H1 (cell line): ENCODE results near the gene CELSR3. TPM values are rescaled to one million over a fixed set of nuclear protein-coding genes. Genes with fewer than 3 reads are reported as not detected.

Experiments used
- CTCF ChIA-PET: fragments of 300-600 bp; sonication (Branson Sonifier 250); formaldehyde crosslinking; loops from one replicate; lab custom pipeline; 2021; ENCODE audit not compliant: partially characterized antibody; lab: Charles Lee
- POLR2A ChIA-PET: fragments of 300-600 bp; sonication (Branson Sonifier 250); formaldehyde crosslinking; loops from one replicate; lab custom pipeline; 2021; ENCODE audit warnings: inconsistent platforms; ENCODE audit not compliant: partially characterized antibody; lab: Charles Lee
- DNase-seq, 2 experiments: peaks; one replicate each; pipeline versions ENCODE4 v3.0.0 to v3.0.0-alpha.2; 2010 to 2022; ENCODE audit warnings: low spot score in 2 of 2, low read depth in 1 of 2, mixed read lengths in 1 of 2
- FAIRE-seq: peaks from 2 replicates; lab custom pipeline; 2011; peaks lifted over from hg19 to GRCh38; lab: Jason Lieb, UNC
- H2AFZ ChIP-seq: 2 replicates; pipeline ENCODE4 v1.8.1; 2012; ENCODE audit warnings: low read length, inconsistent platforms
- H2AK5ac ChIP-seq: 2 replicates; pipeline ENCODE4 v1.6.1; 2013; ENCODE audit warnings: low read depth, low read length
- H2BK120ac ChIP-seq: replicated peaks from 2 replicates; pipeline ENCODE3; 2013; ENCODE audit warnings: low read depth, low read length, inconsistent platforms
- H2BK12ac ChIP-seq: 2 replicates; pipeline ENCODE4 v1.6.1; 2013; ENCODE audit warnings: low read depth, low read length
- H2BK15ac ChIP-seq: 2 replicates; pipeline ENCODE4 v1.6.1; 2013; ENCODE audit warnings: low read length
- H2BK20ac ChIP-seq: 2 replicates; pipeline ENCODE4 v1.6.1; 2013; ENCODE audit warnings: low read length
- H2BK5ac ChIP-seq: 2 replicates; pipeline ENCODE4 v1.6.1; 2013; ENCODE audit warnings: low read depth, low read length
- H3K14ac ChIP-seq: 2 replicates; pipeline ENCODE4 v1.6.1; 2013; ENCODE audit warnings: inconsistent platforms; ENCODE audit not compliant: insufficient read length
- H3K18ac ChIP-seq: 2 replicates; pipeline ENCODE4 v1.6.1; 2013; ENCODE audit warnings: low read length; ENCODE audit errors: extremely low read depth
- H3K23ac ChIP-seq: 2 replicates; pipeline ENCODE4 v1.6.1; 2013; ENCODE audit warnings: inconsistent platforms; ENCODE audit not compliant: insufficient read length
- H3K23me2 ChIP-seq: 2 replicates; pipeline ENCODE4 v1.6.1; 2013; ENCODE audit warnings: low read depth, low read length
- H3K27ac ChIP-seq: 2 replicates; pipeline ENCODE4 v1.6.1; 2011; ENCODE audit warnings: low read depth, low read length, inconsistent platforms
- H3K27me3 ChIP-seq, 4 experiments: replicated peaks in 1 of 4; 1 replicate in 1 of 4; 2 replicates in 3 of 4; pipeline versions ENCODE4 v1.6.1 to v1.8.1; 2011 to 2013; ENCODE audit warnings: low read length in 3 of 4, mild to moderate bottlenecking in 3 of 4, inconsistent platforms in 2 of 4, mixed read lengths in 2 of 4, moderate library complexity in 1 of 4; ENCODE audit not compliant: control insufficient read depth in 3 of 4, insufficient read depth in 3 of 4; ENCODE audit errors: extremely low read depth in 1 of 4
- H3K36me3 ChIP-seq, 4 experiments: 2 replicates each; pipeline versions ENCODE4 v1.6.1 to v1.8.1; 2011 to 2013; ENCODE audit warnings: mild to moderate bottlenecking in 4 of 4, low read length in 3 of 4, moderate library complexity in 2 of 4, control low read depth in 1 of 4, inconsistent platforms in 1 of 4; ENCODE audit not compliant: insufficient read depth in 4 of 4, control insufficient read depth in 2 of 4
- H3K4ac ChIP-seq: replicated peaks from 2 replicates; pipeline ENCODE3; 2013; ENCODE audit warnings: low read length, low read depth, mixed read lengths, inconsistent platforms; ENCODE audit not compliant: insufficient read length
- H3K4me1 ChIP-seq, 4 experiments: replicated peaks in 1 of 4; 1 replicate in 1 of 4; 2 replicates in 3 of 4; pipeline versions ENCODE4 v1.6.1 to v1.8.1; 2011 to 2013; ENCODE audit warnings: low read length in 3 of 4, inconsistent platforms in 2 of 4, mixed read lengths in 1 of 4; ENCODE audit not compliant: insufficient read depth in 4 of 4, control insufficient read depth in 3 of 4
- H3K4me2 ChIP-seq, 2 experiments: 2 replicates each; pipeline versions ENCODE4 v1.6.1 to v1.8.1; 2011 to 2013; ENCODE audit warnings: low read depth in 2 of 2, low read length in 2 of 2, control low read depth in 1 of 2, inconsistent platforms in 1 of 2, mild to moderate bottlenecking in 1 of 2; ENCODE audit not compliant: insufficient read depth in 1 of 2
- H3K4me3 ChIP-seq, 4 experiments: fragments of 200-600, 300-600 bp in 1 of 4; sonication (generic), shearing (Covaris generic), sonication (Bioruptor Twin) in 1 of 4; 2 replicates each; pipeline versions ENCODE4 v1.5.1 to v1.8.1; 2011 to 2016; ENCODE audit warnings: low read length in 4 of 4, low read depth in 3 of 4, control low read depth in 2 of 4, inconsistent platforms in 2 of 4, mild to moderate bottlenecking in 2 of 4, mixed read lengths in 1 of 4, moderate library complexity in 1 of 4; ENCODE audit not compliant: insufficient read depth in 2 of 4; ENCODE audit errors: extremely low read depth in 1 of 4
- H3K56ac ChIP-seq: replicated peaks from 2 replicates; pipeline ENCODE3; 2013; ENCODE audit warnings: low read depth, mild to moderate bottlenecking, mixed read lengths, low read length, inconsistent platforms; ENCODE audit not compliant: insufficient read length
- H3K79me1 ChIP-seq: 2 replicates; pipeline ENCODE4 v1.6.1; 2013; ENCODE audit warnings: low read depth, low read length, control low read depth
- H3K79me2 ChIP-seq, 2 experiments: 2 replicates each; pipeline versions ENCODE4 v1.6.1 to v1.8.1; 2012 to 2013; ENCODE audit warnings: low read length in 2 of 2, mild to moderate bottlenecking in 2 of 2, inconsistent platforms in 1 of 2; ENCODE audit not compliant: insufficient read depth in 2 of 2, control insufficient read depth in 1 of 2
- H3K9ac ChIP-seq, 4 experiments: replicated peaks in 1 of 4; 1 replicate in 1 of 4; 2 replicates in 3 of 4; pipeline versions ENCODE4 v1.6.1 to v1.8.1; 2011 to 2013; ENCODE audit warnings: low read depth in 3 of 4, low read length in 3 of 4, control low read depth in 2 of 4, mild to moderate bottlenecking in 2 of 4, moderate library complexity in 2 of 4, inconsistent platforms in 1 of 4; ENCODE audit errors: extremely low read depth in 1 of 4
- H3K9me3 ChIP-seq, 2 experiments: 2 replicates each; pipeline versions ENCODE4 v1.6.1 to v1.8.1; 2012 to 2013; ENCODE audit warnings: mild to moderate bottlenecking in 2 of 2, moderate library complexity in 2 of 2, control low read depth in 1 of 2, inconsistent platforms in 1 of 2, low read depth in 1 of 2, low read length in 1 of 2, mixed read lengths in 1 of 2; ENCODE audit not compliant: insufficient read depth in 2 of 2
- H4K20me1 ChIP-seq, 2 experiments: replicated peaks in 1 of 2; 2 replicates each; pipeline versions ENCODE3 to v1.8.1; 2011 to 2013; ENCODE audit warnings: inconsistent platforms in 2 of 2, low read length in 2 of 2, mild to moderate bottlenecking in 1 of 2; ENCODE audit not compliant: insufficient read depth in 2 of 2, control insufficient read depth in 1 of 2
- H4K5ac ChIP-seq: 2 replicates; pipeline ENCODE4 v1.6.1; 2013; ENCODE audit warnings: low read length, low read depth, mixed read lengths, inconsistent platforms; ENCODE audit not compliant: insufficient read length
- H4K8ac ChIP-seq: 2 replicates; pipeline ENCODE4 v1.8.0; 2013; ENCODE audit warnings: mild to moderate bottlenecking, moderate library complexity, low read length, inconsistent platforms; ENCODE audit not compliant: insufficient read depth; ENCODE audit errors: extremely low read depth
- H4K91ac ChIP-seq: replicated peaks from 2 replicates; pipeline ENCODE3; 2013; ENCODE audit warnings: low read length, mixed read lengths, inconsistent platforms; ENCODE audit not compliant: insufficient read length
- CEBPB ChIP-seq: IDR thresholded peaks from 2 replicates; pipeline ENCODE4 v1.6.1; 2012; ENCODE audit warnings: low read depth, low read length
- NANOG ChIP-seq: IDR thresholded peaks from 2 replicates; pipeline ENCODE4 v1.6.1; 2011; ENCODE audit warnings: low read length, low read depth, mild to moderate bottlenecking, inconsistent platforms; ENCODE audit not compliant: insufficient read depth, poor library complexity, severe bottlenecking
- RNF2 ChIP-seq: fragments of 200-900, 300-1000 bp; sonication (generic); IDR thresholded peaks from 2 replicates; pipeline ENCODE4 v1.7.1; 2016; ENCODE audit warnings: borderline replicate concordance, low read depth, mild to moderate bottlenecking, antibody characterized with exemption, low read length; ENCODE audit not compliant: poor library complexity, severe bottlenecking; ENCODE audit errors: missing control alignments
- YY1 ChIP-seq: IDR thresholded peaks from 2 replicates; pipeline ENCODE4 v1.6.1; 2011; ENCODE audit warnings: low read depth, mild to moderate bottlenecking, low read length
- WGBS, 2 experiments: shearing (Covaris generic) in 1 of 2; methylation state at CpG; one replicate each; pipeline versions ENCODE4 v1.1.6 to v1.1.7; 2013 to 2015; ENCODE audit warnings: low lambda C conversion rate in 2 of 2, mixed read lengths in 2 of 2, inconsistent platforms in 1 of 2, low coverage in 1 of 2, missing lambda C conversion rate in 1 of 2; ENCODE audit not compliant: insufficient replicate concordance in 2 of 2, insufficient coverage in 1 of 2, insufficient read length in 1 of 2; ENCODE audit errors: extremely low coverage in 1 of 2, missing lambda C conversion rate in 1 of 2; 5-methylcytosine and 5-hydroxymethylcytosine counted together
- polyA plus RNA-seq, 7 experiments: library from polyadenylated mRNA; depleted of rRNA in 3 of 7; stranded (reverse) in 5 of 7; unstranded in 2 of 7; fragments of >200 nt in 5 of 7; fragments of 200-250 nt in 2 of 7; gene quantifications; 1 replicate in 5 of 7; 2 replicates in 1 of 7; 4 replicates in 1 of 7; pipeline versions ENCODE4 v1.2.1 to v1.2.3, GENCODE V29; 2011 to 2013; ENCODE audit warnings: missing spikeins in 2 of 7, mixed read lengths in 2 of 7
- total RNA-seq: library from RNA; stranded (reverse); fragmentation: NEBNext Ultra II Directional; extraction: Animal tissue kit (Norgen Biotek cat#: 25700); gene quantifications from 2 replicates; pipeline ENCODE4 v1.2.1, GENCODE V29; 2021

Gene CELSR3
- total and polyA plus RNA-seq, 2 of the 8 experiments (the other 6 are each of a cell fraction or from before 2014, with no cell fraction given): 11.6 to 29.5 TPM

DNA sequence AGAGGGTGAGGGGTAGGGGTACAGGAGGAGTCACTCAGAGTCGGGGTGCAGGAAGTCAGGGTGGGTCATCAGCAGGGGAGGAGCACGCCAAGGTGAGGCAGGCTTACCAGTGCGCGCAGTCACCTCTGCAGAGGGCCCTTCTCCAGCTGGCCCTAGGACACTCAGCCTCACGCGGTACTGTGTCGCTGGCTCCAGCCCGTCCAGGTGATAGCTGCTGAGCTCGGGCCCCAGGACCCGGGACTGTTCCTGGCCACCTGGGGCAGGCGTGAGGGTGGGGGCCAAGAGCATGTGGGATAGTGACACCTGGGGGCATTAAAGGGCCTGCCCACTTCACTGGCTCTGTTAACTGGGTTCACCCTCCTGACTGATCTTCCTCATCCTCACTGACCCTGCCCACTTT is 75.0 kb downstream of the CELSR3 start:
- Histone ChIP-seq H2BK12ac (no peak overlapping the region), H3K4me2 (no peak overlapping the region), H3K79me1 (no peaks in the 10 kb centered on the region), H4K91ac (no peak overlapping the region), H3K23me2 (no peaks in the 10 kb centered on the region), H3K27ac (no peak overlapping the region), H4K5ac (no peak overlapping the region), H2BK5ac (no peak overlapping the region), H3K23ac (no peak overlapping the region), H2BK15ac (no peak overlapping the region), H3K4ac (no peak overlapping the region), H3K4me3 (no peak overlapping the region), H3K9me3 (no peaks in the 10 kb centered on the region), H3K18ac (no peak overlapping the region), H3K27me3 (no peaks in the 10 kb centered on the region), H2AFZ (no peak overlapping the region), H3K36me3 (no peaks in the 10 kb centered on the region), H2AK5ac (no peak overlapping the region), H3K4me1 (peaks cover 0 to 6% (median 0%) of the 10 kb centered on the region in 4 experiments; a peak in 1 of 7 replicates), H3K56ac (no peak overlapping the region), H3K14ac (no peak overlapping the region), H2BK120ac (no peak overlapping the region), H3K79me2 (no peaks in the 10 kb centered on the region), H4K20me1 (no peaks in the 10 kb centered on the region), H4K8ac (no peak overlapping the region), H3K9ac (no peak overlapping the region), H2BK20ac (no peak overlapping the region)
- no peak for DNase-seq
- ChIA-PET CTCF (interaction anchor here (1.5 to 2.9 kb wide), 3 partner anchors 10 to 48 kb away, joined by 4 to 10 read pairs (median 6); partner anchors contain the start of gene SLC26A6), POLR2A (interaction anchor here (0.8 to 2.7 kb wide), 7 partner anchors 10 to 51 kb away, joined by 3 to 16 read pairs (median 4); partner anchors contain the start of genes SLC26A6 and UQCRC1)
- no peak for FAIRE-seq
- 95% methylated on average over 11 of the region's 11 CpGs; no CpG with 5 or more reads in 1 of the 2 experiments for WGBS, 2 experiments
- TF ChIP-seq YY1 (no peak), RNF2 (no peak), CEBPB (no peak), NANOG (no peak)
